NB4 (cell line): ENCODE results near the gene PSMB2.

Source experiments
- MYC ChIP-seq: IDR thresholded peaks from 2 replicates; pipeline ENCODE4 v1.6.1; 2011; ENCODE audit warnings: low read depth, low read length
- POLR2A ChIP-seq: IDR thresholded peaks from 2 replicates; pipeline ENCODE4 v1.6.1; 2011; ENCODE audit warnings: mild to moderate bottlenecking; ENCODE audit not compliant: insufficient read length; ENCODE audit errors: extremely low read depth
- TF ChIP-seq, protein P1 (sequence below): IDR thresholded peaks from one replicate; pipeline ENCODE4 v1.5.1; 2012; ENCODE audit warnings: low read depth, low read length
- TF ChIP-seq, protein P2 (sequence below): IDR thresholded peaks from 2 replicates; pipeline ENCODE4 v1.6.1; 2011; ENCODE audit warnings: low read depth, low read length

DNA sequence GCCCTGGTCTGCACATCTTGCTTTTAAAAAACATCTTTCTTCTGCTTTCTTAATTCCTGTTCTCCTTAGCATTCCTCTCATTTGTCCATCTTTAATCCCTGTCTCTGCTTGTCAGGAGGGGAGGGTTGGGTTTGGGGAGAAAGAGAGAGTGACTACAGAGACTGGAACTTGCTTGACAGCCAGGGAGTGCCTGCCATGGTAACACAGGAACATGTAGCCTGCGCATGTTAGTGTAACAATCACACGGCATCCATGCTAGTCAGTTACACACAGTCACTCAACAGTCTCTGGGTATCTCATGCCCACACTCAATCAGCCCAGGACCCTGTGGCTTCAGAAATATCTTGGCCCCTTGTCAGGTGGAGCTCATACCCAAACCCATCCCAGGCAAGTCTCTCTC, 69.0 kb downstream of the PSMB2 start:
- TF ChIP-seq POLR2A (no peak), MYC (no peak)
- TF ChIP-seq, protein P1, sequence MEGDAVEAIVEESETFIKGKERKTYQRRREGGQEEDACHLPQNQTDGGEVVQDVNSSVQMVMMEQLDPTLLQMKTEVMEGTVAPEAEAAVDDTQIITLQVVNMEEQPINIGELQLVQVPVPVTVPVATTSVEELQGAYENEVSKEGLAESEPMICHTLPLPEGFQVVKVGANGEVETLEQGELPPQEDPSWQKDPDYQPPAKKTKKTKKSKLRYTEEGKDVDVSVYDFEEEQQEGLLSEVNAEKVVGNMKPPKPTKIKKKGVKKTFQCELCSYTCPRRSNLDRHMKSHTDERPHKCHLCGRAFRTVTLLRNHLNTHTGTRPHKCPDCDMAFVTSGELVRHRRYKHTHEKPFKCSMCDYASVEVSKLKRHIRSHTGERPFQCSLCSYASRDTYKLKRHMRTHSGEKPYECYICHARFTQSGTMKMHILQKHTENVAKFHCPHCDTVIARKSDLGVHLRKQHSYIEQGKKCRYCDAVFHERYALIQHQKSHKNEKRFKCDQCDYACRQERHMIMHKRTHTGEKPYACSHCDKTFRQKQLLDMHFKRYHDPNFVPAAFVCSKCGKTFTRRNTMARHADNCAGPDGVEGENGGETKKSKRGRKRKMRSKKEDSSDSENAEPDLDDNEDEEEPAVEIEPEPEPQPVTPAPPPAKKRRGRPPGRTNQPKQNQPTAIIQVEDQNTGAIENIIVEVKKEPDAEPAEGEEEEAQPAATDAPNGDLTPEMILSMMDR = no peak
- TF ChIP-seq, protein P2, sequence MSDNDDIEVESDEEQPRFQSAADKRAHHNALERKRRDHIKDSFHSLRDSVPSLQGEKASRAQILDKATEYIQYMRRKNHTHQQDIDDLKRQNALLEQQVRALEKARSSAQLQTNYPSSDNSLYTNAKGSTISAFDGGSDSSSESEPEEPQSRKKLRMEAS = no peak
